ENCODE data around the gene UNC93B1.

DNA sequence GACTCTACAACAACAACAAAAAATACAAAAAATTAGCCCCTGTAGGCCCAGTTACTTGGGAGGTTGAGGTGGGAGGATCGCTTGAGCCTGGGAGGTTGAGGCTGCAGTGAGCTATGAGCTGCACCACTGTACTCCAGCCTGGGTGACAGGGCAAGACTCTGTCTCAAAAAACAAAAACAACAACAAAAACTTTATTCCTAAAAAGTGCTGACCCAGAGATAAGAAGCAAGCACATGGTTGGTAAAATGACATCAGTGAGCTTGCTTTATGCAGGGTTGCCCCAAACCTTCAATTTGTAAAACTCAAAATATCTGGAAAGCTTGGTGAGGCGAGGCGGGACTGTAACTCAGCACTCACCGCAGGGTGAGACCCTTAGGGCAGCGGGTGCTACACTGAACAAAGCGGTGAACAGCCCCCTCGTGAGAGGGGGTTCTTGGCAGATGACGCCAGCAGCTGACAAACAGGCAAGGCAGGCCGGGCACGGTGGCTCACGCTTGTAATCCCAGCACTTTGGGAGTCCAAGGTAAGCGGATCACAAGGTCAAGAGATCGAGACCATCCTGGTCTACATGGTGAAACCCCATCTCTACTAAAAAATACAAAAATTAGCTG lies 31.5 kb upstream of the UNC93B1 start:
- TF ChIP-seq, protein P1, sequence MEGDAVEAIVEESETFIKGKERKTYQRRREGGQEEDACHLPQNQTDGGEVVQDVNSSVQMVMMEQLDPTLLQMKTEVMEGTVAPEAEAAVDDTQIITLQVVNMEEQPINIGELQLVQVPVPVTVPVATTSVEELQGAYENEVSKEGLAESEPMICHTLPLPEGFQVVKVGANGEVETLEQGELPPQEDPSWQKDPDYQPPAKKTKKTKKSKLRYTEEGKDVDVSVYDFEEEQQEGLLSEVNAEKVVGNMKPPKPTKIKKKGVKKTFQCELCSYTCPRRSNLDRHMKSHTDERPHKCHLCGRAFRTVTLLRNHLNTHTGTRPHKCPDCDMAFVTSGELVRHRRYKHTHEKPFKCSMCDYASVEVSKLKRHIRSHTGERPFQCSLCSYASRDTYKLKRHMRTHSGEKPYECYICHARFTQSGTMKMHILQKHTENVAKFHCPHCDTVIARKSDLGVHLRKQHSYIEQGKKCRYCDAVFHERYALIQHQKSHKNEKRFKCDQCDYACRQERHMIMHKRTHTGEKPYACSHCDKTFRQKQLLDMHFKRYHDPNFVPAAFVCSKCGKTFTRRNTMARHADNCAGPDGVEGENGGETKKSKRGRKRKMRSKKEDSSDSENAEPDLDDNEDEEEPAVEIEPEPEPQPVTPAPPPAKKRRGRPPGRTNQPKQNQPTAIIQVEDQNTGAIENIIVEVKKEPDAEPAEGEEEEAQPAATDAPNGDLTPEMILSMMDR (IDR thresholded peaks at IDR 0.05), result no peak
- TF ChIP-seq POLR2AphosphoS5 (IDR thresholded peaks at IDR 0.05), result no peak

Data from upper lobe of left lung (tissue), 4 donors.